HG03469 (cell line): ENCODE data around the gene TTC36.
"Not testable (repeated sequence)": the region's sequence is repeated elsewhere in the genome, so short reads cannot be mapped to it uniquely, and the experiment has no call there.

ENCODE experiments used
- ATAC-seq: cut with Tn5 transposase; IDR thresholded peaks from one replicate; pipeline ENCODE4 v1.9.1; 2021; ENCODE audit warnings: mild to moderate bottlenecking, moderate library complexity, moderate number of reproducible peaks; ENCODE audit not compliant: unreplicated experiment

Gene TTC36

GRCh38 chr11:118527109-118527508 is at the start of gene TTC36:
Gene TTC36 (plus strand): TSS chr11:118527474. CDS start chr11:118527495, 21 bp downstream.
- no peak for ATAC-seq

DNA sequence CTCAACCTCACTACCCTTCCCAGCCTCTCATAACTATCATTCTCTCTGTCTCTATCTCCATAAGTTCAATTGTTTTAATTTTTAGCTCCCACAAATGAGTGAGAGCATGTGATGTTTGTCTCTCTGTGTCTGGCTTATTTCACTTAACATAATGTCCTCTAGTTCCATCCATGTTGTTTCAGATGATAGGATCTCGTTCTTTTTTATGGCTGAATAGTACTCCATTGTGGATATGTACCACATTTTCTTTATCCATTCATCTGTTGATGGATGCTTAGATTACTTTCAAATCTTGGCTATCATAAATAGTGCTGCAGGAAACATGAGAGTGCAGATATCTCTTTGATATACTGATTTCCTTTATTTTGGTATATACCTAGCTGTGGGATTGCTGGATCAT is 46.0 kb upstream of the TTC36 start:
- ATAC-seq, result not testable (repeated sequence)

GRCh38 chr11:118484405-118484804 is 42.9 kb upstream of the TTC36 start:
- ATAC-seq, result no peak

- ATAC-seq, result no peak
Observed at GRCh38 chr11:118485273-118485672, 42.0 kb upstream of the TTC36 start.

DNA sequence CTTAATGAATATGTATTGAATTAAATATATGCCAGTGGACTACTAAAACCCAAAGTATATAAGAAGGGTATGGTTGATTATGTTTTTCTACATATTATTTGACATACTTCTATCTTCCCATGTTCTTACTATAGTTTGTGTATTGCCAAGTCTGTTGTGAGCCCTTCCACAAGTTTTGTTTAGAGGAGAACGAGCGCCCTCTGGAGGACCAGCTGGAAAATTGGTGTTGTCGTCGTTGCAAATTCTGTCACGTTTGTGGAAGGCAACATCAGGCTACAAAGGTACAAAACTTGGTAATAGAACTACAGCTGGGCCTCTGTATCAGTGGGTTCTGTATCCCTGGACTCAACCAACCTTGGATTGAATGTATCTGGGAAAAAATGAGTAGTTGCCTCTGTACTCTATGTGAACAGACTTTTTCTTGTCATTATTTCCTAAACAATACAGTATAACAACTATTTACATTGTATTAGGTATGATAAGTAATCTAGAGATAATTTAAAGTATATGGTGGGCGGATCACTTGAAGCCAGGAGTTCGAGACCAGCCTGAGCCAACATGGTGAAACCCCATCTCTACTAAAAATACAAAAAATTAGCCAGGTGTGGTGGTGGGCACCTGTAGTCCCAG is 38.7 kb upstream of the TTC36 start:
- ATAC-seq, result no peak

GRCh38 chr11:118491041-118491440 is 36.2 kb upstream of the TTC36 start:
- no peak for ATAC-seq

DNA sequence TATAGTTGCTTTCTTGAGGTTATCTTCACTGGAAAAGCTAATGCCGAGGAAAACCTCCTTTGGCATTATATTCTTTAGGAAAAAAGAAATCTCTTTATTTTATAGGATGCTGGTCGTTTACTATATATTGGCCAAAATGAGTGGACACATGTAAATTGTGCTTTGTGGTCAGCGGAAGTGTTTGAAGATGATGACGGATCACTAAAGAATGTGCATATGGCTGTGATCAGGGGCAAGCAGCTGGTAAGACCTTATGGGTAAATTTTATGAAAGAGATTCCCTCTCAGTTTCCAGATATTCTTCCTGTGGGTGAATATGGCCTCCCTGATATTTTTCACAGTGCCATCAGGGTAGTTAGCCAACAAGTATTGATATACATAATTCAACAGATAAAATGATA is 29.4 kb upstream of the TTC36 start:
- ATAC-seq, result no peak

DNA sequence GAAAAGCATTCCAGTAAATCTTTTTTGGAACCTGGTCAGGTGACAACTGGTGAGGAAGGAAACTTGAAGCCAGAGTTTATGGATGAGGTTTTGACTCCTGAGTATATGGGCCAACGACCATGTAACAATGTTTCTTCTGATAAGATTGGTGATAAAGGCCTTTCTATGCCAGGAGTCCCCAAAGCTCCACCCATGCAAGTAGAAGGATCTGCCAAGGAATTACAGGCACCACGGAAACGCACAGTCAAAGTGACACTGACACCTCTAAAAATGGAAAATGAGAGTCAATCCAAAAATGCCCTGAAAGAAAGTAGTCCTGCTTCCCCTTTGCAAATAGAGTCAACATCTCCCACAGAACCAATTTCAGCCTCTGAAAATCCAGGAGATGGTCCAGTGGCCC is 24.1 kb upstream of the TTC36 start:
- ATAC-seq, result no peak

DNA sequence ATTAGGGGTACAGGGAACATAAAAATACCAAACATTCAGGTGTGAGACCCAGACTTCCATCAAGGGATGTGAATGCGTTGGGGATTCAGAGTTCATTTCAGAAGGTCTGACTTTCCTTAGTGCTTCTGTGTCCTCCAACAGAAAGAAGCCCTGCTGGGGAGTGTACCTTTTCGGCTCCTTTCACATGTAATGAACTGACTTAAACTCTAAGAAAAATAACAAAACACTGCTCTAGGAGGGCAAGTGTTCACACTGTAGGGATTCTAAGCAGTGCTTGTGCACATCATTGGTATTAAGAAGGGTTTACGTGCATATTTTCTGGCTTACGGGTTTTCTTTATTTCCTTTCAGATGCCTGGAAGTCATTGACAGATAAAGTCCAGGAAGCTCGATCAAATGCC is 15.7 kb upstream of the TTC36 start:
- ATAC-seq, result no peak

DNA sequence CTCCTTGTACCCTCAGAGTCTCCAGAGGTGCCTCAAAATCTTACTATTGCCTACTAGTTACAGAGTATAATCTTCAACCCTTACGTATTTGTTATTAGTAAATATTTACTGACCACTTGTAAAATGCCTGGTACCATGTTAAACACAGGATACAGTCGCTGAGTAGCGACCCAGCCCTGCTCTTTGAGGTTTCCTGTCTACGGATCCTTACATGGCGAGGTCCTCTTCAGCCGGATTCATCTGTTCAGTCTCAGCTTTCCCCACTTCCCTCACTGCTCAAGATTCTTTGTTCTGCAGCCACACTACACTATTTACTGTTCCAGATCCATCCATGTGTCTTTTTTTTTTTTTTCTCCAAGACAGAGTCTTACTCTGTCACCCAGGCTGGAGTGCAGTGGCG is 13.2 kb upstream of the TTC36 start:
- ATAC-seq, result no peak

GRCh38 chr11:118519549-118519948 is 7.7 kb upstream of the TTC36 start:
- ATAC-seq, result no peak

DNA sequence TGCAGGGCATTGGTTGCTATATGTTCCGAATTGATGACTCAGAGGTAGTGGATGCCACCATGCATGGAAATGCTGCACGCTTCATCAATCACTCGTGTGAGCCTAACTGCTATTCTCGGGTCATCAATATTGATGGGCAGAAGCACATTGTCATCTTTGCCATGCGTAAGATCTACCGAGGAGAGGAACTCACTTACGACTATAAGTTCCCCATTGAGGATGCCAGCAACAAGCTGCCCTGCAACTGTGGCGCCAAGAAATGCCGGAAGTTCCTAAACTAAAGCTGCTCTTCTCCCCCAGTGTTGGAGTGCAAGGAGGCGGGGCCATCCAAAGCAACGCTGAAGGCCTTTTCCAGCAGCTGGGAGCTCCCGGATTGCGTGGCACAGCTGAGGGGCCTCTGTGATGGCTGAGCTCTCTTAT is 5.4 kb upstream of the TTC36 start:
- ATAC-seq, result no peak

- ATAC-seq, result no peak
Observed at GRCh38 chr11:118522571-118523072, 4.7 kb upstream of the TTC36 start.

GRCh38 chr11:118524356-118524755 is 2.9 kb upstream of the TTC36 start:
- ATAC-seq, result no peak

DNA sequence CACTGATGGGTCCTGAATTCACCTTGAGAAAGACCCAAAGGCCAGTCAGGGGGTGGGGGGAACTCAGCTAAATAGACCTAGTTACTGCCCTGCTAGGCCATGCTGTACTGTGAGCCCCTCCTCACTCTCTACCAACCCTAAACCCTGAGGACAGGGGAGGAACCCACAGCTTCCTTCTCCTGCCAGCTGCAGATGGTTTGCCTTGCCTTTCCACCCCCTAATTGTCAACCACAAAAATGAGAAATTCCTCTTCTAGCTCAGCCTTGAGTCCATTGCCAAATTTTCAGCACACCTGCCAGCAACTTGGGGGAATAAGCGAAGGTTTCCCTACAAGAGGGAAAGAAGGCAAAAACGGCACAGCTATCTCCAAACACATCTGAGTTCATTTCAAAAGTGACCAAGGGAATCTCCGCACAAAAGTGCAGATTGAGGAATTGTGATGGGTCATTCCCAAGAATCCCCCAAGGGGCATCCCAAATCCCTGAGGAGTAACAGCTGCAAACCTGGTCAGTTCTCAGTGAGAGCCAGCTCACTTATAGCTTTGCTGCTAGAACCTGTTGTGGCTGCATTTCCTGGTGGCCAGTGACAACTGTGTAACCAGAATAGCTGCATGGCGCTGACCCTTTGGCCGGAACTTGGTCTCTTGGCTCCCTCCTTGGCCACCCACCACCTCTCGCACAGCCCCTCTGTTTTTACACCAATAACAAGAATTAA is 2.4 kb upstream of the TTC36 start:
- ATAC-seq, result no peak

DNA sequence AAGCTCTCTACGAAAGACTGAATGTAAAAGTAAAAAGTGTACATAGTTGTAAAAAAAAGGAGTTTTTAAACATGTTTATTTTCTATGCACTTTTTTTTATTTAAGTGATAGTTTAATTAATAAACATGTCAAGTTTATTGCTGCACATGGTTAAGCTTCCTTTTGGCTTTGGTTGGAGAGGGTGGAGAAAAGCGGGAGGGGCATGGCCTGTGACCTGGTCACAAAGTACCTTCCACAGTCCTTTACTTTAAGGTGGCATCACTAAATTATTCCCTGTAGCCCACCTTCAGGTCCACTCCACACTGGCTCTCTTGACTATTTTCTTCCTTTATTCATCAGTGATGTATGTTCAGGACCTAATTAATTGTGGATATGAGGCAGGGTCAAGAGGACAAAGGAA is 586 bp upstream of the TTC36 start:
- ATAC-seq, result no peak

DNA sequence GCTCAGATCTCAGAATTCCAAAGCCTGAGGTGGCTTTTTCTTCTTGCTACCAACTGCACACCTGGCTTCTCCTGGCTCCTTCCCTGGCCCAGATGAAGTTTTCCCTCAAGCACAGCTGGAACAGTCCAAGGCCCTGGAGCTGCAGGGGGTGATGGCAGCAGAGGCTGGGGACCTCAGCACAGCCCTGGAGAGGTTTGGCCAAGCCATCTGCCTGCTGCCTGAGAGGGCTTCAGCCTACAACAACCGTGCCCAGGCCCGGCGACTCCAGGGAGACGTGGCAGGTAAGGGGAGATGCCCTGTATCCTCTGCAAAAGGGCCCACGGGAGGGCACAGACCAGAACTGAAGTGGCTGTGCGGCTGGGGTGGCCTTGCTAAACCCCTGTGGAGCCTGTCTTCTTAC is 1.2 kb downstream of the TTC36 start:
- no peak for ATAC-seq

- no peak for ATAC-seq
Observed at GRCh38 chr11:118529584-118530175, 2.4 kb downstream of the TTC36 start.

GRCh38 chr11:118530180-118530682 is 3.0 kb downstream of the TTC36 start:
- ATAC-seq, result no peak

DNA sequence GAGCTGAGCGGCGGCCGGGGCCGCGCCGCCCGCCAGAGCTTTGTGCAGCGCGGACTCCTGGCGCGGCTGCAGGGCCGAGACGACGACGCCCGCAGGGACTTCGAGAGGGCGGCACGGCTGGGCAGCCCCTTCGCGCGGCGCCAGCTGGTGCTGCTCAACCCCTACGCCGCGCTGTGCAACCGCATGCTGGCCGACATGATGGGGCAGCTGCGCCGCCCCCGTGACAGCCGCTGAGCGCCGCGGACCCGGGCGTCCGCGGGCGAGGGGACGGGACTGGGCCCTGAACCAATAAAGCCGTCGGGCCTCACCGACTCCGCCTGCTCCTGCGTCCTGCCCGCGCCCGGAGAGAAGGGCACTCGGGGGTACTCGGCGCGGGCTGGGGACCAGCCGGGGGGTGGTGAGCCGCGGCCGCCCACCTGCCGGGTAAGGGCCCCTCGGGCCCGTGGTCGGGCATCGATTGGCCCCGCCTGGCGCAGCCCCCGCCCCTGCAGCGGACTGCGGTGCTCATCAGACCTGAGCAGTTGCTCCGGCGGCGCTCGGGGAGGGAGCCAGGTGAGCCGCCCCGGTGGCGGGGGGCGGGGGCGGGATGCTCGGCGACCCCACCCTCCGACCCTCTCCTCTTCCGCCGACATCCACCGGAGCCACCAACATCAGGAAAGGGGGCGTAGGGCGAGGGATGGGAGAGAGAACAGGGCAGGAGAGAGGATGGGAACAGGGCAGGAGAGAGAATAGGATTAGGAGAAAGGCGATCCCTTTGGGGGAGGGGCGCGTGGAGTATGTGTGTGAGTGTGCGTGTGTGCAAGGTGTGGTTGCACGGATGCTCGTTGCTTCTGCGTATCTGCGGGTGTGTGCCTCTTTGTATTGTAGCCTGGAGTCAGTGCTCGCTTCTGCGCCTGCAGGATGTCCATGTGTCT is 3.7 kb downstream of the TTC36 start, which contains the start of gene TMEM25:
Gene TMEM25, plus strand, starts transcription at position 510 of the 914 bp plus-strand sequence. CDS start 610 bp downstream, outside the sequence.
- ATAC-seq, result no peak
